ENCODE measurements around the gene FOXE1. TPM values are rescaled to one million over a fixed set of nuclear protein-coding genes. Genes with fewer than 3 reads are reported as not detected.

Gene FOXE1
- total RNA-seq, 1 donor from 2014 or later: not detected

- Mint-ChIP-seq H3K36me3 (ENCODE audit: low read depth) (no peaks in the 10 kb centered on the region), H3K4me3 (ENCODE audit: low read depth) (no peak overlapping the region), H3K27me3 (ENCODE audit: low read depth) (peaks cover 38% of the 10 kb centered on the region), H3K27ac (no peak overlapping the region), H3K9me3 (no peaks in the 10 kb centered on the region), H3K4me1 (ENCODE audit: low read depth) (no peaks in the 10 kb centered on the region)
- intact Hi-C loops (cut with micrococcal nuclease): no loop called here
- DNase-seq (ENCODE audit: low spot score): no peak
Observed at GRCh38 chr9:97830884-97831829, 21.9 kb upstream of the FOXE1 start.

GRCh38 chr9:97831843-97832636 lies 21.0 kb upstream of the FOXE1 start:
- DNase-seq (ENCODE audit: low spot score): no peak
- intact Hi-C loops (cut with micrococcal nuclease): no loop called here
- Mint-ChIP-seq H3K36me3 (ENCODE audit: low read depth) (no peaks in the 10 kb centered on the region), H3K27me3 (ENCODE audit: low read depth) (peaks cover 36% of the 10 kb centered on the region), H3K4me3 (ENCODE audit: low read depth) (no peak overlapping the region), H3K9me3 (no peaks in the 10 kb centered on the region), H3K4me1 (ENCODE audit: low read depth) (no peaks in the 10 kb centered on the region), H3K27ac (no peak overlapping the region)

DNA sequence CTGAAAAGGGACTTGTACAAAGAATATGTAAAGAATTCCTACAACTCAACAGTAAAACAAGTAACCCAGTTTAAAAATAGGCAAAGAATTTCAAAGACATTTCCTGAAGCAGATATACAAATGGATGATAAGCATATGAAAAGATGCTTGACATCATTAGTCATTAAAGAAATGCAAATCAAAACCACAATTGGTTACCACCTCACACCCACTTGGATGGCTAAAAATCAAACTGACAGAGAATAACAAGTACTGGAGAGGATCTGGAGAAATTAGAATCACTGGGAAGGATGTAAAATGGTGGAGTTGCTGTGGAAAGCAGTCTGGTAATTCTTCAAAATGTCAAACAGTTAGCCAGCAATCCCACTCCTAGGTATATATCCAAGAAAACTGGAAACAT lies 12.5 kb upstream of the FOXE1 start:
- Mint-ChIP-seq H3K4me1 (ENCODE audit: low read depth) (no peaks in the 10 kb centered on the region), H3K36me3 (ENCODE audit: low read depth) (no peaks in the 10 kb centered on the region), H3K27ac (no peak overlapping the region), H3K4me3 (ENCODE audit: low read depth) (no peak overlapping the region), H3K9me3 (no peaks in the 10 kb centered on the region), H3K27me3 (ENCODE audit: low read depth) (peaks cover 40% of the 10 kb centered on the region)
- intact Hi-C loops (cut with micrococcal nuclease): no loop called here
- DNase-seq (ENCODE audit: low spot score): no peak

- no peak overlapping the region for H3K27ac Mint-ChIP-seq
- DNase-seq (ENCODE audit: low spot score): no peak
- H3K4me3 Mint-ChIP-seq (ENCODE audit: low read depth): no peak overlapping the region
- no peaks in the 10 kb centered on the region for H3K36me3 Mint-ChIP-seq (ENCODE audit: low read depth)
- H3K27me3 Mint-ChIP-seq (ENCODE audit: low read depth): peaks cover 48% of the 10 kb centered on the region
- intact Hi-C loops (cut with micrococcal nuclease): no loop called here
- no peaks in the 10 kb centered on the region for H3K4me1 Mint-ChIP-seq (ENCODE audit: low read depth)
- H3K9me3 Mint-ChIP-seq: no peaks in the 10 kb centered on the region
Observed at GRCh38 chr9:97842960-97843359, 10.1 kb upstream of the FOXE1 start.

DNA sequence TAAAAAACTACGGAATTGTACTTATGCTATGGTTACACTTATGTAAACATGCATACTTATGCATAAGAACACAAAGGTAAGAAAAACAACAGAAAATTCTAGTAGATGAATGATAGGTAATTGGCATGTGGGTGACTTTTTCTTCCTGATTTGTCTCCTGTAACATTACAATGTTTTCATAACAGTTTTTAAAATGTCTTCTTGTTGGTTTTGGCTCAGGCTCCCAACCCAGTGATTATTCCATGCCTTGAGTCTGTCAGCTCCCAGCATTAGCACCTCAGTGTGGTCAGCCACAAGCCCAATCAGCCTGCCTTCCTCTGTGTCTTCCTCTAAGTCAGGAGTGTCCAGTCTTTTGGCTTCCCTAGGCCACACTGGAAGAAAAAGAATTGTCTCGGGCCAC lies 7.9 kb upstream of the FOXE1 start:
- no peak overlapping the region for H3K4me3 Mint-ChIP-seq (ENCODE audit: low read depth)
- peaks cover 5% of the 10 kb centered on the region for H3K4me1 Mint-ChIP-seq (ENCODE audit: low read depth)
- no peaks in the 10 kb centered on the region for H3K9me3 Mint-ChIP-seq
- no peaks in the 10 kb centered on the region for H3K36me3 Mint-ChIP-seq (ENCODE audit: low read depth)
- H3K27me3 Mint-ChIP-seq (ENCODE audit: low read depth): peaks cover 66% of the 10 kb centered on the region
- DNase-seq (ENCODE audit: low spot score): no peak
- intact Hi-C loops (cut with micrococcal nuclease): no loop called here
- no peak overlapping the region for H3K27ac Mint-ChIP-seq

DNA sequence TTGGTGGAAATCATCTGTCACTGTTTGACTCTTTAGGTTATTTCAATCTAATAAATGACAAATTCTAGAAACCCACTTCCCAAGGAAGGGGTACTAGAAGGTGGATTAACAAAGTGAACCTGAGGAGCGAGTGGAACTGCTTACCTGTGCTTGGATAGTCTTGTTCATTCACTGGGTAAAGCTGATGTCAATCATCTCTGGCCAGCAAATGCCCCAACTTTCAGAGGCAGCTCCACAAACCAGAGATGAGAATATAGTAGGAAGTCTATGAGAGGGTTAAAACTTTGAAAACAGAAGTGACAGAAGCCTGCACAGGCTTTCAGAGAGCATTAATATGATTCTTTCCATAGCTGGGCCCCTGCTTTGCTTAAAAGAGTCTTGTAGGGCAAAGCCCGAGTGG lies 7.3 kb upstream of the FOXE1 start:
- peaks cover 72% of the 10 kb centered on the region for H3K27me3 Mint-ChIP-seq (ENCODE audit: low read depth)
- no peaks in the 10 kb centered on the region for H3K9me3 Mint-ChIP-seq
- no peak for DNase-seq (ENCODE audit: low spot score)
- H3K27ac Mint-ChIP-seq: no peak overlapping the region
- no peak overlapping the region for H3K4me3 Mint-ChIP-seq (ENCODE audit: low read depth)
- H3K36me3 Mint-ChIP-seq (ENCODE audit: low read depth): peaks cover 4% of the 10 kb centered on the region
- H3K4me1 Mint-ChIP-seq (ENCODE audit: low read depth): peaks cover 5% of the 10 kb centered on the region
- intact Hi-C loops (cut with micrococcal nuclease): no loop called here

- Mint-ChIP-seq H3K9me3 (no peaks in the 10 kb centered on the region), H3K27me3 (ENCODE audit: low read depth) (peaks cover 71% of the 10 kb centered on the region), H3K36me3 (ENCODE audit: low read depth) (peaks cover 4% of the 10 kb centered on the region), H3K27ac (no peak overlapping the region), H3K4me1 (ENCODE audit: low read depth) (peaks cover 5% of the 10 kb centered on the region), H3K4me3 (ENCODE audit: low read depth) (no peak overlapping the region)
- DNase-seq (ENCODE audit: low spot score): no peak
- intact Hi-C loops (cut with micrococcal nuclease): no loop called here
Observed at GRCh38 chr9:97846347-97846746, 6.7 kb upstream of the FOXE1 start.

DNA sequence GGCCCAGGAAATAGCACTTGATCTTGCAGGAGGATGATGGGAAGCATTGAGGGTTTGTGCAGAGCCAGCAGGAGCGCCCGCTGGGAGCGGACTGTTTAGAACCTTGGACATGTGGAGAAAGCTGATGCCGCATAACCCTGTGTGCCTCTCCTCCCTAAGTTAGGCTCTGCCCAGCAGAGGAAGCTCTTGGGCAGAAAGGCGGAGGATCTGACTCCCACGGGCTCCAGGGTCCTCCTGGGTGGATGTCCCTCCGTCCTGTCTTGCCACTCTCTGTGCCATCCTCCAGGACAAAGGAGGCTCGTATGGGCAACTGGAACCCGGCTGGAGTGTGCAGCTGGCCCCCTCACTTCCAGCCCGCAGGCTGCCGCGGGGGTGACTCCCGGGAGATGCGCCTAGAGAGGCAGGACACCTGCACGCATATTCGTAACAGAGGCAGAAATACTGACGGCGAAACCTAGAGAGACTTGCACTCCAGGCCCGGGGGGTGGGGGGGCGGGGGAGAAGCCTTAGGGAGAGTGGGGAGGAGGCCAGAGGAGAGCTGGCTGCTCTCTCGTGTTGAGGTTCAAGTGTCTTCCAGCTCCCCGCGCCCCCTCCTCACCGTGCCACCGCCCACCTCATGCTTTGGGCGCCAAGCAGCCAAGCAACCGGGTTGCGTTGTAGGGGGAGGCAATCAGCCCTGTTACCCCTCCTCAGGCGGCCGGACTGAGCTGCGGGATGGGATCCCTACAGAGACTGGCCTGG lies 5.4 kb upstream of the FOXE1 start:
- peaks cover 73% of the 10 kb centered on the region for H3K27me3 Mint-ChIP-seq (ENCODE audit: low read depth)
- intact Hi-C loops (cut with micrococcal nuclease): no loop called here
- H3K36me3 Mint-ChIP-seq (ENCODE audit: low read depth): peaks cover 4% of the 10 kb centered on the region
- no peak for DNase-seq (ENCODE audit: low spot score)
- H3K4me1 Mint-ChIP-seq (ENCODE audit: low read depth): peaks cover 7% of the 10 kb centered on the region
- no peaks in the 10 kb centered on the region for H3K9me3 Mint-ChIP-seq
- H3K4me3 Mint-ChIP-seq (ENCODE audit: low read depth): no peak overlapping the region
- H3K27ac Mint-ChIP-seq: no peak overlapping the region

DNA sequence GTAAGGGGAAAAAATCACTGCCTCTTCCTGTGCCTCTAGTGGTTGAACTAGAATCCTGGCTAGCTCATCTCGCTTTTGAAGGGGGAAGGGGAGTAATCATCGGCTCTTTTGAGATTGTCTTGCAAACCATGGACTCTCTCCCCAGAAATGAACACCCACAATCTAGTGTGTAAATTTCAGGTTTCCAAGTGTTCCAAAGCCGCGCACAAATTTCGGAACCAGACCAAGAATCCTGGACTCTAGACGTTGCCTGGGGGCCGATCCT lies 4.9 kb upstream of the FOXE1 start:
- Mint-ChIP-seq H3K9me3 (no peaks in the 10 kb centered on the region), H3K4me3 (ENCODE audit: low read depth) (no peak overlapping the region)
- intact Hi-C loops (cut with micrococcal nuclease): no loop called here

GRCh38 chr9:97848480-97849237 lies 4.4 kb upstream of the FOXE1 start:
- DNase-seq (ENCODE audit: low spot score): no peak

More for the DNA sequence above, 4.9 kb upstream of the FOXE1 start:
- peaks cover 4% of the 10 kb centered on the region for H3K36me3 Mint-ChIP-seq (ENCODE audit: low read depth)
- no peak overlapping the region for H3K27ac Mint-ChIP-seq
- no peak for DNase-seq (ENCODE audit: low spot score)
- H3K4me1 Mint-ChIP-seq (ENCODE audit: low read depth): peaks cover 7% of the 10 kb centered on the region
- H3K27me3 Mint-ChIP-seq (ENCODE audit: low read depth): peaks cover 70% of the 10 kb centered on the region

DNA sequence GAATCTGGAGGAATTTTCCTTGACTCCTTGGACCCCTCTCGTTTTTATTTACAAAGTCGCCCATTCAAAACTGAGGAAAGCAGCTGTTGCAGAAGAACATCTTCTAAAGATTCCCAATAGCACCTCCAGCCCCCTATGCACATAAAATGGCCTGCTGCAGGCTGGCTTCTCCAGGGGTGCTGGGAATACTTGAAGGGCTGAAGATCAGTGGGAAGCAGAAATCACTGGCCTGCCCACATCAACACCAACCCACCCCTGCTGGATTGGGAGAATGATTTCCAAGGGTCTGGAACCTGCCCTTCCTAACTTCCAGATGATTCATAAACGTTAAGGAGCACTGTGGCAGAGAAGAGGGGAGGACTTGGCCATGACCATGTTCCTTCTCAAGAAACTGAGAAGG lies 3.0 kb upstream of the FOXE1 start:
- Mint-ChIP-seq H3K4me1 (ENCODE audit: low read depth) (peaks cover 9% of the 10 kb centered on the region), H3K4me3 (ENCODE audit: low read depth) (no peak overlapping the region), H3K36me3 (ENCODE audit: low read depth) (peaks cover 4% of the 10 kb centered on the region), H3K9me3 (no peaks in the 10 kb centered on the region), H3K27ac (no peak overlapping the region), H3K27me3 (ENCODE audit: low read depth) (peaks cover 76% of the 10 kb centered on the region)
- DNase-seq (ENCODE audit: low spot score): no peak
- intact Hi-C loops (cut with micrococcal nuclease): loop anchor here (5.0 kb wide), 2 partner anchors 138 to 348 kb away; partner anchors contain the start of gene TMOD1

More at GRCh38 chr9:97848480-97849237, 4.4 kb upstream of the FOXE1 start:
- Mint-ChIP-seq H3K4me3 (ENCODE audit: low read depth) (peak overlapping the region; percentile 49), H3K9me3 (no peaks in the 10 kb centered on the region), H3K36me3 (ENCODE audit: low read depth) (peaks cover 4% of the 10 kb centered on the region), H3K4me1 (ENCODE audit: low read depth) (peaks cover 7% of the 10 kb centered on the region), H3K27me3 (ENCODE audit: low read depth) (peaks cover 71% of the 10 kb centered on the region), H3K27ac (no peak overlapping the region)
- intact Hi-C loops (cut with micrococcal nuclease): no loop called here

DNA sequence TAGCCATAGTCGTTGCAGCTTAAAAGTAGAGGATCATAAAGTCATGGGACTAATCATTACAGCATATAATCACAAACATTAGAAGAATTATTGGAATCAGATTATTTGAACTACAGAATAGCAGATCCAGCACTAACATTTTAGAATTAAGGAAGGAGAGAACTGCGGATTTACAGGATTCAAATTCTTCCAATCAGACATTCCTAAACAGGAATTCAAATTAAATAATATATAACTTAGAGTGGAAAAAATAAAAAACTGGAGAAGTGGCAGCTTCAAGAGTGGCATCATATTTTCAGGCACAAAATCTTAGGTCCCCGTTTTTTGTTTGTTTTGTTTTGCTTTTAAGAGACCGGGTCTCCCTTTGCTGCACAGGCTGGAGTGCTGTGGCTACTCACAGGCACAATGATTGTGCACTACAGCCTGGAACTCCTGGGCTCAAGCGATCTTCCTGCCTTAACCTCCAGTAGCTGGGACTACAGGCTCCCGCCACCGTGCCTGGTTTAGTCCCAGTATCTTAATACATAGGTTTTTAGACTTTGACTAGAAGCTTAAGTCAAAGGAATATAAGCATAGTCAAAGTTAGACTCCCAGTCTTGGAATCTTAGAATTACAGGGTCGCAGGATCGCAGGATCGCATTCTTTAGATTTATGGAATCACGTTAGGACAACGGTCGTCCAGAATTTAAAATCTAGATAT lies 2.1 kb upstream of the FOXE1 start:
- no peak for DNase-seq (ENCODE audit: low spot score)
- Mint-ChIP-seq H3K9me3 (no peaks in the 10 kb centered on the region), H3K27me3 (ENCODE audit: low read depth) (peaks cover 76% of the 10 kb centered on the region), H3K4me1 (ENCODE audit: low read depth) (peaks cover 9% of the 10 kb centered on the region), H3K27ac (no peak overlapping the region), H3K36me3 (ENCODE audit: low read depth) (peaks cover 4% of the 10 kb centered on the region), H3K4me3 (ENCODE audit: low read depth) (no peak overlapping the region)
- intact Hi-C loops (cut with micrococcal nuclease): loop anchor here (5.0 kb wide), 2 partner anchors 139 to 349 kb away; partner anchors contain the start of gene TMOD1
